ENCODE results near the gene USP7. TPM values are rescaled to one million over a fixed set of nuclear protein-coding genes. Genes with fewer than 3 reads are reported as not detected.
A peak's percentile ranks its signal among the peaks of the same experiment; 100 is the strongest.

USP7 gene
- polyA plus RNA-seq, 1 of the 3 experiments (the other 2 are of a cell fraction): 8.6 TPM

DNA sequence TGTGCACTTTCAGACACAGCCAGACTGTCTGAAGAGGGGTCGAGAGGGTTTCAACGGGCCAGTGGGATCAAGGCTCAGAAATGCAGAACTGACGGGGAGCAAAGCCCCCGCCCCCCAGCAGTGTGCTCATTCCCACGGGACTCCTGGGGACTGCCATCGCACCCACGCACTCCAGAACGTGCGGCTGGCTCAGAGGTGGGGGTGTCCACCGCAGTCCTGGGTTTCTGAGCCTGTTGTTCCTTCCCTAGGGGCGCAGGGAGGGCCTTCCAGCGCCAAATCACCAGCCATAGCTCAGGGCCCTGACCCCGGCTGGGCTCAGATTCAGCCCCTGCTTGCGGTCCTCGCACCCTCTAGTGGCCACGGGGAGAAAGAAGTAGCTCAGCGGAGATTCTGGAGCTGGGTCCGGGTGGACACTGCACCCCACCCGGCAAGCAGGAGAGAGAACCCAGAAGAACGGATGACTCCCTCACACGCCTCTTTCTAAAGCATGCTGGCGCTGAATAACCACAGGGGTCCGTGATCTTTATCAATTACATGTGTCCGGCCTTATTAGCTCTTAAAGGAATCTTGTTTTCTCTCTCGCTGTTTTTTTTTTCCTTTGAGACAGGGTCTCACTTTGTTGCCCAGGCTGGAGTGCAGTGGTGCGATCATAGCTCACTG is 45.0 kb upstream of the USP7 start:
- no peaks in the 10 kb centered on the region for H3K9me2 ChIP-seq
- H4K20me1 ChIP-seq (ENCODE audit: insufficient read depth): no peaks in the 10 kb centered on the region
- peak overlapping the region; percentile 42; the same call in 1 of the 2 replicates for H2AFZ ChIP-seq (ENCODE audit: low read depth)
- peak overlapping the region in 1 of 2 experiments; percentile 52; a peak in 1 of 4 replicates for H3K4me3 ChIP-seq (ENCODE audit: low read depth in 2 of 2, low read length in 1 of 2)
- DNase-seq: peak; percentile 94
- no peaks in the 10 kb centered on the region for H3F3A ChIP-seq (replicated peaks; ENCODE audit: insufficient read depth)
- no peaks in the 10 kb centered on the region for H3K9me3 ChIP-seq
- TF ChIP-seq, protein P1, sequence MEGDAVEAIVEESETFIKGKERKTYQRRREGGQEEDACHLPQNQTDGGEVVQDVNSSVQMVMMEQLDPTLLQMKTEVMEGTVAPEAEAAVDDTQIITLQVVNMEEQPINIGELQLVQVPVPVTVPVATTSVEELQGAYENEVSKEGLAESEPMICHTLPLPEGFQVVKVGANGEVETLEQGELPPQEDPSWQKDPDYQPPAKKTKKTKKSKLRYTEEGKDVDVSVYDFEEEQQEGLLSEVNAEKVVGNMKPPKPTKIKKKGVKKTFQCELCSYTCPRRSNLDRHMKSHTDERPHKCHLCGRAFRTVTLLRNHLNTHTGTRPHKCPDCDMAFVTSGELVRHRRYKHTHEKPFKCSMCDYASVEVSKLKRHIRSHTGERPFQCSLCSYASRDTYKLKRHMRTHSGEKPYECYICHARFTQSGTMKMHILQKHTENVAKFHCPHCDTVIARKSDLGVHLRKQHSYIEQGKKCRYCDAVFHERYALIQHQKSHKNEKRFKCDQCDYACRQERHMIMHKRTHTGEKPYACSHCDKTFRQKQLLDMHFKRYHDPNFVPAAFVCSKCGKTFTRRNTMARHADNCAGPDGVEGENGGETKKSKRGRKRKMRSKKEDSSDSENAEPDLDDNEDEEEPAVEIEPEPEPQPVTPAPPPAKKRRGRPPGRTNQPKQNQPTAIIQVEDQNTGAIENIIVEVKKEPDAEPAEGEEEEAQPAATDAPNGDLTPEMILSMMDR (IDR thresholded peaks at IDR 0.05): peak; percentile 81
- no peak for TF ChIP-seq GATA2 (CRISPR knock-in tag; IDR thresholded peaks at IDR 0.05)
- no peak for TF ChIP-seq FOXJ3 (CRISPR knock-in tag; IDR thresholded peaks at IDR 0.05)
- TF ChIP-seq RAD21 (IDR thresholded peaks at IDR 0.05; ENCODE audit: low read length): peak; percentile 89
- TF ChIP-seq SMC3 (IDR thresholded peaks at IDR 0.05; ENCODE audit: low read depth, low read length): peak; percentile 79
- ChIA-PET POLR2A (interaction anchor here (0.5 to 1.5 kb wide), 4 partner anchors 14 to 140 kb away, joined by 3 read pairs; partner anchors contain the start of gene CARHSP1), CTCF (interaction anchor here (0.6 to 4.0 kb wide), 64 partner anchors 8 to 1479 kb away, joined by 3 to 72 read pairs (median 5); partner anchors contain the start of genes CARHSP1, LITAFD, PMM2 and TMEM186)
- peaks cover 0 to 3% of the 10 kb centered on the region in 2 experiments; a peak in 1 of 4 replicates for H3K4me1 ChIP-seq (ENCODE audit: control insufficient read depth in 1 of 2, insufficient read depth in 2 of 2, low read depth in 1 of 2, low read length in 1 of 2)
- no peaks in the 10 kb centered on the region for H3K36me3 ChIP-seq (replicated peaks in 1 of 2; ENCODE audit: control insufficient read depth in 1 of 2, insufficient read depth in 2 of 2, low read length in 1 of 2)
- peak overlapping the region; percentile 50 for H3K4me2 ChIP-seq
- H3K9ac ChIP-seq: no peak overlapping the region
- 6% methylated on average over 17 of the region's 26 CpGs for WGBS (ENCODE audit: low lambda C conversion rate)
- no peak overlapping the region for H3K27ac ChIP-seq (ENCODE audit: low read depth in 2 of 2, low read length in 1 of 2)
- H3K27me3 ChIP-seq (ENCODE audit: insufficient read depth): no peaks in the 10 kb centered on the region
- H3K79me2 ChIP-seq (ENCODE audit: insufficient read depth): no peaks in the 10 kb centered on the region

DNA sequence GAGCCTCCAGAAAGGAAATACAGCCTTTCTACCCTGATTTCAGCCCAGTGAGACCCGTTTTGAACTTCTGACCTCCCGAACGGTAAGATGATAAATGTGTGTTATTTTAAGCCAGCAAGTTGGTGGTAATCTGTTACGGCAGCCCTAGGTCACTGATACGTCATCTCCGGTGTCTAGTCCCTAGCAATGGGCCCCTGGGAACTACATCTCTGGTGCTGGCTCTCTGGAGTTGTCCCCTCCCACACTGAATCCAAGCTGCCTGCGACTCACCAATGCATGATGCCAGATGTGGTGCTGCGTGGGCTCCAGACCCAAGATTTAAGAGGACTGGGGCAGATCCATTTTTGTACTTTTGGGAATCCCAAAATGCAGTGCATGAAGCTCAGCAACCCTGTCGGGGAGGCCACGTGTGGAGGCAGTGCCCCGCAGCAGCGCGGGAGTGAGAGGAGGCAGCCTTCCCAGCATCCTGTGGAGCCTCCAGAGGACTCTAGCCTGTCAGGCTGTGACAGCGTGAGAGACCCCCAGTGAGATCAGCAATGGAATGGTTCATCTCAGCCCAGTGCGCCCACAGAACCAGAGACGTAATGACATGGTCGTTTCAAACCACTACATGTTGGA is 43.6 kb upstream of the USP7 start:
- 73% methylated on average over 16 of the region's 17 CpGs for WGBS (ENCODE audit: low lambda C conversion rate)
- Histone ChIP-seq H3K4me3 (ENCODE audit: low read depth in 2 of 2, low read length in 1 of 2) (no peak overlapping the region), H3K9me3 (no peaks in the 10 kb centered on the region), H3K36me3 (replicated peaks in 1 of 2; ENCODE audit: control insufficient read depth in 1 of 2, insufficient read depth in 2 of 2, low read length in 1 of 2) (no peaks in the 10 kb centered on the region), H4K20me1 (ENCODE audit: insufficient read depth) (no peaks in the 10 kb centered on the region), H2AFZ (ENCODE audit: low read depth) (no peak overlapping the region), H3K9me2 (no peaks in the 10 kb centered on the region), H3K27ac (ENCODE audit: low read depth in 2 of 2, low read length in 1 of 2) (no peak overlapping the region), H3K9ac (no peak overlapping the region), H3K27me3 (ENCODE audit: insufficient read depth) (no peaks in the 10 kb centered on the region), H3K79me2 (ENCODE audit: insufficient read depth) (no peaks in the 10 kb centered on the region), H3K4me2 (no peak overlapping the region), H3K4me1 (ENCODE audit: control insufficient read depth in 1 of 2, insufficient read depth in 2 of 2, low read depth in 1 of 2, low read length in 1 of 2) (peaks cover 0 to 3% of the 10 kb centered on the region in 2 experiments; a peak in 1 of 4 replicates), H3F3A (replicated peaks; ENCODE audit: insufficient read depth) (no peaks in the 10 kb centered on the region)
- no peak for DNase-seq
- POLR2A ChIA-PET: interaction anchor here (0.6 to 1.3 kb wide), 2 partner anchors 12 to 179 kb away, joined by 3 read pairs; no protein-coding TSS in a partner anchor
- CTCF ChIA-PET: interaction anchor here (0.6 to 4.0 kb wide), 11 partner anchors 10 to 210 kb away, joined by 3 to 72 read pairs (median 22); partner anchors contain the start of genes LITAFD, PMM2 and TMEM186
- TF ChIP-seq, protein P2, sequence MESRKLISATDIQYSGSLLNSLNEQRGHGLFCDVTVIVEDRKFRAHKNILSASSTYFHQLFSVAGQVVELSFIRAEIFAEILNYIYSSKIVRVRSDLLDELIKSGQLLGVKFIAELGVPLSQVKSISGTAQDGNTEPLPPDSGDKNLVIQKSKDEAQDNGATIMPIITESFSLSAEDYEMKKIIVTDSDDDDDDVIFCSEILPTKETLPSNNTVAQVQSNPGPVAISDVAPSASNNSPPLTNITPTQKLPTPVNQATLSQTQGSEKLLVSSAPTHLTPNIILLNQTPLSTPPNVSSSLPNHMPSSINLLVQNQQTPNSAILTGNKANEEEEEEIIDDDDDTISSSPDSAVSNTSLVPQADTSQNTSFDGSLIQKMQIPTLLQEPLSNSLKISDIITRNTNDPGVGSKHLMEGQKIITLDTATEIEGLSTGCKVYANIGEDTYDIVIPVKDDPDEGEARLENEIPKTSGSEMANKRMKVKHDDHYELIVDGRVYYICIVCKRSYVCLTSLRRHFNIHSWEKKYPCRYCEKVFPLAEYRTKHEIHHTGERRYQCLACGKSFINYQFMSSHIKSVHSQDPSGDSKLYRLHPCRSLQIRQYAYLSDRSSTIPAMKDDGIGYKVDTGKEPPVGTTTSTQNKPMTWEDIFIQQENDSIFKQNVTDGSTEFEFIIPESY (IDR thresholded peaks at IDR 0.05; ENCODE audit: borderline replicate concordance, low read depth): no peak
- TF ChIP-seq FOSL2 (IDR thresholded peaks at IDR 0.05; ENCODE audit: borderline replicate concordance, low read depth): no peak
- TF ChIP-seq TEAD4 (IDR thresholded peaks at IDR 0.05; ENCODE audit: borderline replicate concordance, insufficient read depth): no peak
- no peak for TF ChIP-seq RAD21 (IDR thresholded peaks at IDR 0.05; ENCODE audit: low read length)
- TF ChIP-seq MEF2A (IDR thresholded peaks at IDR 0.05; ENCODE audit: borderline replicate concordance, low read depth): no peak
- TF ChIP-seq, protein P3, sequence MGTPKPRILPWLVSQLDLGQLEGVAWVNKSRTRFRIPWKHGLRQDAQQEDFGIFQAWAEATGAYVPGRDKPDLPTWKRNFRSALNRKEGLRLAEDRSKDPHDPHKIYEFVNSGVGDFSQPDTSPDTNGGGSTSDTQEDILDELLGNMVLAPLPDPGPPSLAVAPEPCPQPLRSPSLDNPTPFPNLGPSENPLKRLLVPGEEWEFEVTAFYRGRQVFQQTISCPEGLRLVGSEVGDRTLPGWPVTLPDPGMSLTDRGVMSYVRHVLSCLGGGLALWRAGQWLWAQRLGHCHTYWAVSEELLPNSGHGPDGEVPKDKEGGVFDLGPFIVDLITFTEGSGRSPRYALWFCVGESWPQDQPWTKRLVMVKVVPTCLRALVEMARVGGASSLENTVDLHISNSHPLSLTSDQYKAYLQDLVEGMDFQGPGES (IDR thresholded peaks at IDR 0.05; ENCODE audit: low read depth, low read length): no peak
- TF ChIP-seq MXI1 (IDR thresholded peaks at IDR 0.05; ENCODE audit: low read depth, low read length): no peak
- TF ChIP-seq EP300 (IDR thresholded peaks at IDR 0.05; ENCODE audit: borderline replicate concordance in 1 of 2, low read depth in 1 of 2, low read length in 1 of 2): no peak
- TF ChIP-seq TAF1 (IDR thresholded peaks at IDR 0.05; ENCODE audit: borderline replicate concordance, low read depth, low read length): no peak
- TF ChIP-seq ELF1 (IDR thresholded peaks at IDR 0.05): no peak
- TF ChIP-seq NFIC (IDR thresholded peaks at IDR 0.05; ENCODE audit: borderline replicate concordance): no peak
- TF ChIP-seq POLR2AphosphoS5 (IDR thresholded peaks at IDR 0.05; ENCODE audit: low read depth, low read length): no peak
